GM10248 (cell line): Measurements from ENCODE around the gene ZFP64.

Experiments used
- CTCF ChIA-PET: fragments of 300-600 bp; sonication (Branson Sonifier 250); formaldehyde crosslinking; extraction: SDS; loops from one replicate; lab custom pipeline; 2021; ENCODE audit warnings: antibody characterized with exemption; lab: Yijun Ruan, JAX
- POLR2A ChIA-PET: fragments of 350-650 bp; sonication (Branson Sonifier 250); formaldehyde crosslinking; extraction: SDS; loops from one replicate; lab custom pipeline; 2020; ENCODE audit warnings: antibody characterized with exemption; lab: Yijun Ruan, JAX
- DNase-seq: peaks from one replicate; pipeline ENCODE4 v3.0.0; 2012; ENCODE audit errors: extremely low spot score
- TF ChIP-seq, protein P1 (sequence below): IDR thresholded peaks from 2 replicates; pipeline ENCODE4 v1.5.1; 2012; ENCODE audit warnings: mild to moderate bottlenecking, low read depth; ENCODE audit errors: extremely low read depth, missing control alignments, control extremely low read depth

The ZFP64 gene

DNA sequence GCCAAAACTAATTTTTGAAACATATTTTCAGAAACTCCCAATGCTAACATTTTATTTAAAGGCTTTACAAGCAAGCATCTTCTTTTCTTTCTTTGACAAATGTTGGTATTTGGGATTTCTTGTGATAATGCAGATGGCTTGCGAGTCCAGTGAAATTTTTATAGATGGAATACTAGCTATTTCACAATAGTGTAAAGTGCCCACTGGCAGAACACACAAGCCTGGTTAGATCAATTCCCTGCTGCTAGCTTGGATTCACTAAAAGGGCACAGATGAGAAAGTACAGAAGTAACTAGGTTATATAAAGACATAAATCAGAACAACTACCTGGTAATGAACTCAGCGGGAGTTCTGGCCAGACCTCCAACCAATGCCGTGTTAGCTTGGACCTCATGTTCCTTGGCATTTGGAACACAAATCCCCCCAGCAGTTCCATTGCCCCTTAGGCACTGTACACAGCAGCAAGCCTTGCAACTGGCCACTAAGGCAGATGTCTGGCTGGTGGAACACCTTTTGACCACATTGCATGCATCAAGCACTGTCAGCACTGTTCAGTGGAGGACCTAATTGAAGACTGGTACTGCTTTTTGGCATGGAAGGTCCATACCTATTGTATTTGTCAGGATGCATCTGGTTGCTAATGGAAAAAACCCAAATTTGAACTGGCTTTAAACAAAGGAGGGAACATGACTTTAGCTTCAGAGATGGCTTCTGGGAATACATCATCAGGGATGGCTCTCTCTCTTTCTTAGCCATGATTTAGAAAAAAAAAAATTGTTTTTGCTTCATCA lies 15.6 kb upstream of the ZFP64 start:
- ChIA-PET CTCF (interaction anchor here (1.0 to 3.5 kb wide), 2 partner anchors 12 to 78 kb away, joined by 4 to 11 read pairs; no protein-coding TSS in a partner anchor), POLR2A (no interaction called here)
- TF ChIP-seq, protein P1, sequence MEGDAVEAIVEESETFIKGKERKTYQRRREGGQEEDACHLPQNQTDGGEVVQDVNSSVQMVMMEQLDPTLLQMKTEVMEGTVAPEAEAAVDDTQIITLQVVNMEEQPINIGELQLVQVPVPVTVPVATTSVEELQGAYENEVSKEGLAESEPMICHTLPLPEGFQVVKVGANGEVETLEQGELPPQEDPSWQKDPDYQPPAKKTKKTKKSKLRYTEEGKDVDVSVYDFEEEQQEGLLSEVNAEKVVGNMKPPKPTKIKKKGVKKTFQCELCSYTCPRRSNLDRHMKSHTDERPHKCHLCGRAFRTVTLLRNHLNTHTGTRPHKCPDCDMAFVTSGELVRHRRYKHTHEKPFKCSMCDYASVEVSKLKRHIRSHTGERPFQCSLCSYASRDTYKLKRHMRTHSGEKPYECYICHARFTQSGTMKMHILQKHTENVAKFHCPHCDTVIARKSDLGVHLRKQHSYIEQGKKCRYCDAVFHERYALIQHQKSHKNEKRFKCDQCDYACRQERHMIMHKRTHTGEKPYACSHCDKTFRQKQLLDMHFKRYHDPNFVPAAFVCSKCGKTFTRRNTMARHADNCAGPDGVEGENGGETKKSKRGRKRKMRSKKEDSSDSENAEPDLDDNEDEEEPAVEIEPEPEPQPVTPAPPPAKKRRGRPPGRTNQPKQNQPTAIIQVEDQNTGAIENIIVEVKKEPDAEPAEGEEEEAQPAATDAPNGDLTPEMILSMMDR = no peak

DNA sequence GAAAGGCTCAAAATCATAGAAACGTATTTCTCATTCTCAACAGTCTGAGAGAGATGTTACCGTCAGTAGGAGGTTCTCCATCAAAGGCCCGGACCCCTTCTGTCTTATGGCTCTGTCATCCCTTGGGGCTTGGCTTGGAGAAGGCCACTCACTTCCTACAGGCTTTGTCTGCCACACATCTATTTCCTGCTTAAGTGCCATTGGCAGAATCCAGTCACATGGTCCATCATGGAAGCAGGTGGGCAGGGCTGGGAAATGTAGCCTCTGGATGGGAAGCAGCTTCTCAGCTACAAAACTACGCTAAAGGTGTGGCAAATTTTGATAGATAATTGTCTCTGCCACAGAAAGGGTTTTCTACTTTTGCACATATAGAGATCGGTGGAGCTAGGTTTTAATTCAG lies 12.6 kb upstream of the ZFP64 start:
- no peak for DNase-seq
- CTCF ChIA-PET = interaction anchor here (0.8 to 3.3 kb wide), 5 partner anchors 8 to 75 kb away, joined by 3 to 9 read pairs (median 4); partner anchors contain the start of gene ZFP64
- TF ChIP-seq, protein P1 = no peak
- POLR2A ChIA-PET = no interaction called here

More for the DNA sequence above, 15.6 kb upstream of the ZFP64 start:
- no peak for DNase-seq

DNA sequence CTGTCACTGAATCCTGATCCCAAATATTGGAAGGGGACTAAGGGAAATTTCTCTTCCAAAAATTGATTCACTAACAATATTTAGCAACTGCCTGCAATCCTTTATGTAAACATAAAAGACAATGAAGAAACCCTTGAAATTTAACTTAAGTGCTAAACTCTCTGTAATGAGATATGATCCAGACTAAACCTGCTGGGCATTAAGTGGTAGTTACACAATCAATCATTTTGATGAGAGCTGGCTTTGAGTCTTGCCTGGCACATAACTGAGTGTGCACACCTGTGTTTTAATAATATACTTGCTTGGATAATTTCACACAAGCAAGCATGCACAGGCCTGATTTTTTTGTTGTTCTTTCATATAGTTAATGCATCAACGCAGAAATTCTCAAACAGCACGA lies 9.8 kb upstream of the ZFP64 start:
- DNase-seq = no peak
- TF ChIP-seq, protein P1 = no peak
- ChIA-PET POLR2A (no interaction called here), CTCF (interaction anchor here (0.6 to 3.3 kb wide), 2 partner anchors 10 to 12 kb away, joined by 3 to 9 read pairs; partner anchors contain the start of gene ZFP64)

DNA sequence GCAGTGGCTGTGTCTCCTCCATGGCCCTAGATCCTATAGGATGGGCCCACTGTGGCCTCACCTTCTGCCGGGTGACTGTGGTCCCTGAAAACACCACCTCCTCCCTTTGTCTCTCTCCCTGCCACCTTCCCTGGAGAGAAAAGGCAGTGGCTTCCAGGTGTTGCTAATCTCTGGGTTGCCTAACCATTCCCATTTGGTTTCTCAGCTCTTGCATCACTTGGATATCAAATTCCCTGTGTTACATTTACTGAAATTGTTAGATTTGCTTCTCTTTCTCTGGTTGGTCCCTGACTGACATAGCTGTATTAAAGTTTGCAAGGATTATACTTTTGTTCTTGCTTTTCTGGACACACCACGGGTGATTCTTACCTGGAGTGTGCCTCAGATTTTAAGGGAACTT lies 9.3 kb upstream of the ZFP64 start:
- CTCF ChIA-PET = interaction anchor here (0.6 to 3.3 kb wide), 2 partner anchors 9 to 12 kb away, joined by 3 to 9 read pairs; partner anchors contain the start of gene ZFP64
- DNase-seq = no peak
- TF ChIP-seq, protein P1 = no peak
- POLR2A ChIA-PET = no interaction called here

DNA sequence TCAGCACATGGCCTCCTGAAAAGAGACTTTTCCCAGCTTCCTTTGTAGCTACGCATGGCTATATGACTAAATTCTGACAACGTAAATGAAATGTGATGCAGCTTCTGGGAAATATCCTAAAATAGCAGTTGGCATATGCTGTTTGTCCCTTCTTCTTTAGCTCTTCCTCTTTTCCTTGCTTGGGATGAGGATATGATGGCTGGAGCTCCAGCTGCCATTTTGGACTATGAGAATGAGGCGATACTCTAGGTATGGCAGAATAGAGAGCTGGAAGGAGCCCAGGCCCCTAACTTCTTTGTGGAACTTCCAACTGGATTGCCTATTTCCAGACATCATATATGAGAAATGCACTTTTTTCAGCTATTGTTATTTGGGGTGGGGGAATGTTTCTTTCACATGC lies 5.3 kb upstream of the ZFP64 start:
- DNase-seq = no peak
- POLR2A ChIA-PET = no interaction called here
- CTCF ChIA-PET = interaction anchor here (0.8 to 2.1 kb wide), 3 partner anchors 12 to 68 kb away, joined by 3 to 5 read pairs (median 4); no protein-coding TSS in a partner anchor
- TF ChIP-seq, protein P1 = no peak

DNA sequence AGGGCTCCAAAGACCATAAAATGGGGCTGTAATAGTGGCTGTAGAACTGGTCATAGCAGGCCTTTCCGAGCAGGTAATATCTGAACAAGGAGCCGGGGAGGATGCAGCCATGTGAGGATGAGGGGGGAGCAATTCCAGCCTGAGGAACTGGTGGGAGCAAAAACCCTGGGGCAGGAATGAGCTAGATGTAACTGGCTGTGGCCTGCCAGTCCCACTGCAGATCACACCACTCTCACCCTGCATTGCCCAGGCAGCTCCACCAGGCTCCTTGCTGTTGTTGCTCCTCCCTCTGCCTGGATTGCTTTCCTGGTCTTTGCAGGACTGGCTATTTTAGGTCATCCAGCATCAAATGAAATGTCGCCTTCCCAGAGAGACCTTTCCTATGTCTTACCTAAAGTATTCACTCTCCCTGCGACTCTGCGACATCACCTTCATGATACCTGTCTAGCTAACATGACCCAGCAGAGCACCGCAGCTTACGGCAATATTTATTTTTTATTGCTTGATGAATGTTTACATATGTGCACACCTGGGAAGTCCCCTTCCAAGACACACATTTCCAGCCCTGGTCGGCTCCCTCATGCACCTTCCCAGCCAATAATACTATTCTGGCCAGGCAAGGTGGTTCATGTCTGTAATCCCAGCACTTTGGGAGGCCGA lies 2.4 kb upstream of the ZFP64 start:
- ChIA-PET CTCF (interaction anchor here (0.6 to 1.0 kb wide), 2 partner anchors 15 to 65 kb away, joined by 3 read pairs; no protein-coding TSS in a partner anchor), POLR2A (no interaction called here)
- TF ChIP-seq, protein P1 = no peak

More for the DNA sequence above, 2.4 kb upstream of the ZFP64 start:
- no peak for DNase-seq
